Left lung (tissue), 10 donors: Measurements from ENCODE around the gene MID1. TPM values are rescaled to one million over a fixed set of nuclear protein-coding genes. Genes with fewer than 3 reads are reported as not detected.
"Not testable (repeated sequence)": the region's sequence is repeated elsewhere in the genome, so short reads cannot be mapped to it uniquely, and the experiment has no call there.

ENCODE experiments used
- ATAC-seq: fragments of 200-7000 bp; cut with Tn5 transposase; one replicate; pipeline ENCODE4 v1.9.1; 2020; ENCODE audit warnings: moderate library complexity
- DNase-seq, 4 donors: peaks; one replicate each; pipeline ENCODE4 v3.0.0-alpha.2; 2013 to 2020
- H3K27ac ChIP-seq, 2 donors: fragments of 200-600 bp; sonication (generic) in 1 of 2; one replicate each; pipeline versions ENCODE4 v1.5.0 to v1.8.0; 2020 to 2021
- H3K27me3 ChIP-seq, 2 donors: fragments of 200-600 bp; sonication (generic) in 1 of 2; one replicate each; pipeline versions ENCODE4 v1.5.0 to v1.8.0; 2020 to 2021
- H3K36me3 ChIP-seq, 2 donors: fragments of 200-600 bp; sonication (generic) in 1 of 2; one replicate each; pipeline versions ENCODE4 v1.5.0 to v1.8.0; 2020 to 2021
- H3K4me1 ChIP-seq, 2 donors: fragments of 200-600 bp; one replicate each; pipeline ENCODE4 v1.8.0; 2021
- H3K4me3 ChIP-seq, 2 donors: fragments of 200-600 bp; sonication (generic) in 1 of 2; one replicate each; pipeline versions ENCODE4 v1.5.0 to v1.8.0; 2020 to 2021; ENCODE audit warnings: mild to moderate bottlenecking in 1 of 2
- H3K9me3 ChIP-seq, 2 donors: fragments of 200-600 bp; sonication (generic) in 1 of 2; one replicate each; pipeline versions ENCODE4 v1.5.0 to v1.8.0; 2020 to 2021
- CTCF ChIP-seq, 2 donors: fragments of 200-600 bp; sonication (generic) in 1 of 2; IDR thresholded peaks; one replicate each; pipeline versions ENCODE4 v1.5.0 to v1.8.0; 2021; ENCODE audit warnings: antibody characterized with exemption in 2 of 2
- intact Hi-C, 2 donors: fragments of 100-400 bp; cut with DNase I; formaldehyde crosslinking; loops; one replicate each; pipeline versions ENCODE4 v1.11.2 to v1.14.2; 2022
- polyA plus RNA-seq, 6 donors: library from polyadenylated mRNA; unstranded; fragments of 120-200 nt; gene quantifications; one replicate each; pipeline ENCODE4 v1.2.1, GENCODE V29; 2013; ENCODE audit not compliant: insufficient read length in 6 of 6
- total RNA-seq, 2 donors: library from RNA; stranded (reverse); fragmentation: NEBNext Ultra II Directional; extraction: Animal tissue kit (Norgen Biotek cat#: 25700); gene quantifications; one replicate each; pipeline ENCODE4 v1.2.1, GENCODE V29; 2021
- donor health status: DM: no; HTN: yes; CAD: no.
- donor health status: DM: no; HTN: no; CAD: no.

MID1 gene
- total and polyA plus RNA-seq, 8 donors, result 19.3 to 29.8 (median 24.2) TPM

GRCh38 chrX:10591363-10592335 lies 28.7 kb downstream of the MID1 start:
- no peaks in the 10 kb centered on the region for H3K4me1 ChIP-seq
- H3K27me3 ChIP-seq, result no peaks in the 10 kb centered on the region
- no peak for ATAC-seq
- no peak for TF ChIP-seq CTCF (IDR thresholded peaks at IDR 0.05)
- intact Hi-C loops, result no loop called here
- no peaks in the 10 kb centered on the region for H3K36me3 ChIP-seq
- H3K4me3 ChIP-seq, result no peak overlapping the region
- H3K27ac ChIP-seq, result no peak overlapping the region
- H3K9me3 ChIP-seq, result no peaks in the 10 kb centered on the region
- no peak for DNase-seq

GRCh38 chrX:10589787-10590186 lies 30.6 kb downstream of the MID1 start:
- not testable (repeated sequence) for H3K9me3 ChIP-seq

GRCh38 chrX:10589098-10589497 lies 31.3 kb downstream of the MID1 start:
- intact Hi-C loops, result no loop called here
- H3K4me3 ChIP-seq, result no peak overlapping the region
- H3K4me1 ChIP-seq, result no peaks in the 10 kb centered on the region
- peaks cover 0 to 6% of the 10 kb centered on the region in 2 donors for H3K9me3 ChIP-seq
- H3K36me3 ChIP-seq, result no peaks in the 10 kb centered on the region
- ATAC-seq (no peak), DNase-seq (no peak)
- H3K27me3 ChIP-seq, result no peaks in the 10 kb centered on the region
- TF ChIP-seq CTCF (IDR thresholded peaks at IDR 0.05), result no peak
- no peak overlapping the region for H3K27ac ChIP-seq

More at GRCh38 chrX:10589787-10590186, 30.6 kb downstream of the MID1 start:
- H3K36me3 ChIP-seq, intact Hi-C loops, ATAC-seq, H3K27me3 ChIP-seq, H3K4me1 ChIP-seq, DNase-seq, H3K4me3 ChIP-seq, H3K27ac ChIP-seq: not testable (repeated sequence)

GRCh38 chrX:10584882-10585281 lies 35.5 kb downstream of the MID1 start:
- H3K9me3 ChIP-seq, H3K36me3 ChIP-seq, H3K27me3 ChIP-seq, DNase-seq, intact Hi-C loops, H3K27ac ChIP-seq, ATAC-seq, H3K4me3 ChIP-seq, H3K4me1 ChIP-seq: not testable (repeated sequence)

- Histone ChIP-seq H3K4me3 (no peak overlapping the region), H3K4me1 (no peaks in the 10 kb centered on the region), H3K36me3 (no peaks in the 10 kb centered on the region), H3K27me3 (no peaks in the 10 kb centered on the region), H3K9me3 (peaks cover 0 to 6% of the 10 kb centered on the region in 2 donors), H3K27ac (no peak overlapping the region)
- no peak for DNase-seq
- intact Hi-C loops, result no loop called here
- ATAC-seq, result no peak
- no peak for TF ChIP-seq CTCF (IDR thresholded peaks at IDR 0.05)
Observed at GRCh38 chrX:10582945-10583344, 37.4 kb downstream of the MID1 start.

- intact Hi-C loops, result no loop called here
- H3K27me3 ChIP-seq, result no peaks in the 10 kb centered on the region
- no peaks in the 10 kb centered on the region for H3K4me1 ChIP-seq
- H3K9me3 ChIP-seq, result peaks cover 0 to 6% of the 10 kb centered on the region in 2 donors
- no peak overlapping the region for H3K4me3 ChIP-seq
- ATAC-seq (peak; percentile 80), DNase-seq (no peak)
- no peaks in the 10 kb centered on the region for H3K36me3 ChIP-seq
- no peak overlapping the region for H3K27ac ChIP-seq
- no peak for TF ChIP-seq CTCF (IDR thresholded peaks at IDR 0.05)
Observed at GRCh38 chrX:10582215-10582733, 38.1 kb downstream of the MID1 start.
